Measurements from ENCODE around the gene TNNI3K. TPM values are rescaled to one million over a fixed set of nuclear protein-coding genes. Genes with fewer than 3 reads are reported as not detected.

The TNNI3K gene
- total and polyA plus RNA-seq, 9 of the 15 experiments (the other 6 are each of a cell fraction or from before 2014, with no cell fraction given), result 0.21 to 0.53 (median 0.32) TPM; not detected in 5

DNA sequence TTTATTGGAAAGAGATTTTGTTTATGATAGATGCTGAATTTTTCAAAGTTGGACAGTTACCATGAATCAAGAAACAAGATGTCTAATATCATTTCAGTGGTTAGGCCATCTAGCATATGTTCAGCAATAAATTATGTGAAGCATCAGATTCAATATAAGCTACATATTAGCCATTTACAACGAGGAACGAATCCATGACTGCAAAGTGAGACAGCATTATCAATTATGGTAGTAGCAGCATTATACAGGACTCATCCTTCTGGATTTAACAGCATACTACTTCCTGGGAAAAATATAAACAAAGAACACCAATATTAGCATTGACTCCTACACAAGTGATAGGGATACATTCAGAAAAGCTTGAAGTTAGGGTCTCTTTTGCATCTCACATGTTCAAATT, 218.1 kb downstream of the TNNI3K start:
- in situ Hi-C loops (cut with MboI) (no loop called here), intact Hi-C loops (cut with micrococcal nuclease) (no loop called here)
- no peaks in the 10 kb centered on the region for H3K27me3 ChIP-seq (ENCODE audit: control insufficient read depth in 2 of 2, insufficient read depth in 2 of 2, low read length in 2 of 2)
- ChIA-PET POLR2A (no interaction called here), CTCF (ENCODE audit: low intra/inter-chr PET ratio) (no interaction called here)
- H3K9ac ChIP-seq (ENCODE audit: insufficient read depth in 1 of 2, low read depth in 2 of 2, low read length in 2 of 2), result no peak overlapping the region
- H3K4me1 ChIP-seq (replicated peaks in 1 of 2; ENCODE audit: control insufficient read depth in 2 of 2, insufficient read depth in 2 of 2, low read length in 2 of 2), result no peaks in the 10 kb centered on the region
- no peak overlapping the region for H3K27ac ChIP-seq (ENCODE audit: extremely low read depth, low read depth, low read length)
- H3K4me2 ChIP-seq (ENCODE audit: insufficient read depth, low read length), result no peak overlapping the region
- H3K4me3 ChIP-seq, result no peak overlapping the region
- DNase-seq (ENCODE audit: extremely low read depth in 1 of 4, low spot score in 3 of 4) (no peak), FAIRE-seq (no peak), ATAC-seq (no peak)
- no peaks in the 10 kb centered on the region for H4K20me1 ChIP-seq (replicated peaks; ENCODE audit: control insufficient read depth, insufficient read depth, low read length)
- no TSS peak for BruUV-seq (replicated peaks)
- H3K79me2 ChIP-seq (ENCODE audit: control insufficient read depth, insufficient read depth, low read length), result no peaks in the 10 kb centered on the region
- TF ChIP-seq FUS (optimal IDR thresholded peaks at IDR 0.05; ENCODE audit: low read depth, low read length), result no peak
- TF ChIP-seq, protein P1, sequence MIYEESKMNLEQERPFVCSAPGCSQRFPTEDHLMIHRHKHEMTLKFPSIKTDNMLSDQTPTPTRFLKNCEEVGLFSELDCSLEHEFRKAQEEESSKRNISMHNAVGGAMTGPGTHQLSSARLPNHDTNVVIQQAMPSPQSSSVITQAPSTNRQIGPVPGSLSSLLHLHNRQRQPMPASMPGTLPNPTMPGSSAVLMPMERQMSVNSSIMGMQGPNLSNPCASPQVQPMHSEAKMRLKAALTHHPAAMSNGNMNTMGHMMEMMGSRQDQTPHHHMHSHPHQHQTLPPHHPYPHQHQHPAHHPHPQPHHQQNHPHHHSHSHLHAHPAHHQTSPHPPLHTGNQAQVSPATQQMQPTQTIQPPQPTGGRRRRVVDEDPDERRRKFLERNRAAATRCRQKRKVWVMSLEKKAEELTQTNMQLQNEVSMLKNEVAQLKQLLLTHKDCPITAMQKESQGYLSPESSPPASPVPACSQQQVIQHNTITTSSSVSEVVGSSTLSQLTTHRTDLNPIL (CRISPR knock-in tag; IDR thresholded peaks at IDR 0.05), result no peak
- TF ChIP-seq TBP (optimal IDR thresholded peaks at IDR 0.05; ENCODE audit: low read depth, low read length), result no peak
- TF ChIP-seq ZNF431 (CRISPR knock-in tag; IDR thresholded peaks at IDR 0.05), result no peak
- TF ChIP-seq, protein P2, sequence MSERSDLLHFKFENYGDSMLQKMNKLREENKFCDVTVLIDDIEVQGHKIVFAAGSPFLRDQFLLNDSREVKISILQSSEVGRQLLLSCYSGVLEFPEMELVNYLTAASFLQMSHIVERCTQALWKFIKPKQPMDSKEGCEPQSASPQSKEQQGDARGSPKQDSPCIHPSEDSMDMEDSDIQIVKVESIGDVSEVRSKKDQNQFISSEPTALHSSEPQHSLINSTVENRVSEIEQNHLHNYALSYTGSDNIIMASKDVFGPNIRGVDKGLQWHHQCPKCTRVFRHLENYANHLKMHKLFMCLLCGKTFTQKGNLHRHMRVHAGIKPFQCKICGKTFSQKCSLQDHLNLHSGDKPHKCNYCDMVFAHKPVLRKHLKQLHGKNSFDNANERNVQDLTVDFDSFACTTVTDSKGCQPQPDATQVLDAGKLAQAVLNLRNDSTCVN (CRISPR knock-in tag; IDR thresholded peaks at IDR 0.05), result no peak
- WGBS (ENCODE audit: insufficient coverage, low coverage, missing lambda C conversion rate), result 0% methylated on average over 2 of the region's 2 CpGs
- H3K9me3 ChIP-seq (replicated peaks; ENCODE audit: control insufficient read depth, insufficient read depth, low read depth, low read length), result no peaks in the 10 kb centered on the region
- H3K36me3 ChIP-seq (ENCODE audit: control insufficient read depth, insufficient read depth, low read length), result no peaks in the 10 kb centered on the region
- H3K9me1 ChIP-seq (ENCODE audit: control insufficient read depth, insufficient read depth, low read length), result no peaks in the 10 kb centered on the region
- no peak overlapping the region for H2AFZ ChIP-seq (ENCODE audit: low read depth, low read length)

Data from K562 (cell line).